Left lung (tissue), 14 donors: Measurements from ENCODE around the gene DNASE1L2. TPM values are rescaled to one million over a fixed set of nuclear protein-coding genes. Genes with fewer than 3 reads are reported as not detected.
A peak's percentile ranks its signal among the peaks of the same experiment; 100 is the strongest.

ENCODE experiments used
- ATAC-seq: fragments of 200-7000 bp; cut with Tn5 transposase; one replicate; pipeline ENCODE4 v1.9.1; 2020; ENCODE audit warnings: moderate library complexity
- DNase-seq, 4 donors: peaks; one replicate each; pipeline ENCODE4 v3.0.0-alpha.2; 2013 to 2020
- H3K27ac ChIP-seq, 2 donors: fragments of 200-600 bp; sonication (generic) in 1 of 2; one replicate each; pipeline versions ENCODE4 v1.5.0 to v1.8.0; 2020 to 2021
- H3K27me3 ChIP-seq, 2 donors: fragments of 200-600 bp; sonication (generic) in 1 of 2; one replicate each; pipeline versions ENCODE4 v1.5.0 to v1.8.0; 2020 to 2021
- H3K36me3 ChIP-seq, 2 donors: fragments of 200-600 bp; sonication (generic) in 1 of 2; one replicate each; pipeline versions ENCODE4 v1.5.0 to v1.8.0; 2020 to 2021
- H3K4me1 ChIP-seq, 2 donors: fragments of 200-600 bp; one replicate each; pipeline ENCODE4 v1.8.0; 2021
- H3K4me3 ChIP-seq, 2 donors: fragments of 200-600 bp; sonication (generic) in 1 of 2; one replicate each; pipeline versions ENCODE4 v1.5.0 to v1.8.0; 2020 to 2021; ENCODE audit warnings: mild to moderate bottlenecking in 1 of 2
- H3K9me3 ChIP-seq, 2 donors: fragments of 200-600 bp; sonication (generic) in 1 of 2; one replicate each; pipeline versions ENCODE4 v1.5.0 to v1.8.0; 2020 to 2021
- intact Hi-C, 2 donors: fragments of 100-400 bp; cut with DNase I; formaldehyde crosslinking; loops; one replicate each; pipeline versions ENCODE4 v1.11.2 to v1.14.2; 2022
- long read RNA-seq, 12 donors: library from polyadenylated mRNA in 2 of 12; unstranded in 2 of 12; transcript quantifications; one replicate each; pipeline ENCODE4 v2.0.0 and lab custom pipeline, GENCODE V29; 2019 to 2026
- polyA plus RNA-seq, 6 donors: library from polyadenylated mRNA; unstranded; fragments of 120-200 nt; gene quantifications; one replicate each; pipeline ENCODE4 v1.2.1, GENCODE V29; 2013; ENCODE audit not compliant: insufficient read length in 6 of 6
- total RNA-seq, 2 donors: library from RNA; stranded (reverse); fragmentation: NEBNext Ultra II Directional; extraction: Animal tissue kit (Norgen Biotek cat#: 25700); gene quantifications; one replicate each; pipeline ENCODE4 v1.2.1, GENCODE V29; 2021
- TF ChIP-seq, protein P1 (sequence below), 2 donors: fragments of 200-600 bp; sonication (generic) in 1 of 2; IDR thresholded peaks; one replicate each; pipeline versions ENCODE4 v1.5.0 to v1.8.0; 2021; ENCODE audit warnings: antibody characterized with exemption in 2 of 2
- donor health status: DM: no; HTN: yes; CAD: no.
- donor health status: DM: no; HTN: no; CAD: no.

DNASE1L2 gene
- total RNA-seq (1 to 10 TPM; 1.3 to 1.5 TPM), polyA plus RNA-seq (1 to 10 TPM in 2 of 6 donors, under 1 TPM in 4; 0.27 to 1.7 (median 0.90) TPM)
- long read RNA-seq, donor 1 = 0 reads
- long read RNA-seq, donor 2 = 0 reads
- long read RNA-seq, donor 3 = 0 reads
- long read RNA-seq, donor 4 = 0 reads
- long read RNA-seq, donor 5, partial matches to known transcripts = 0 of 1 reads
- long read RNA-seq, donor 5, other reads (novel, unspliced or antisense) = 0 of 1 reads
- long read RNA-seq, donor 6 = 0 reads
- long read RNA-seq, donor 7 = 0 reads
- long read RNA-seq, donor 8 = 0 reads
- long read RNA-seq, donor 9 = 0 reads
- long read RNA-seq, donor 10 = 0 reads
- long read RNA-seq, donor 11 = 0 reads
- long read RNA-seq, donor 12 = 0 reads

DNA sequence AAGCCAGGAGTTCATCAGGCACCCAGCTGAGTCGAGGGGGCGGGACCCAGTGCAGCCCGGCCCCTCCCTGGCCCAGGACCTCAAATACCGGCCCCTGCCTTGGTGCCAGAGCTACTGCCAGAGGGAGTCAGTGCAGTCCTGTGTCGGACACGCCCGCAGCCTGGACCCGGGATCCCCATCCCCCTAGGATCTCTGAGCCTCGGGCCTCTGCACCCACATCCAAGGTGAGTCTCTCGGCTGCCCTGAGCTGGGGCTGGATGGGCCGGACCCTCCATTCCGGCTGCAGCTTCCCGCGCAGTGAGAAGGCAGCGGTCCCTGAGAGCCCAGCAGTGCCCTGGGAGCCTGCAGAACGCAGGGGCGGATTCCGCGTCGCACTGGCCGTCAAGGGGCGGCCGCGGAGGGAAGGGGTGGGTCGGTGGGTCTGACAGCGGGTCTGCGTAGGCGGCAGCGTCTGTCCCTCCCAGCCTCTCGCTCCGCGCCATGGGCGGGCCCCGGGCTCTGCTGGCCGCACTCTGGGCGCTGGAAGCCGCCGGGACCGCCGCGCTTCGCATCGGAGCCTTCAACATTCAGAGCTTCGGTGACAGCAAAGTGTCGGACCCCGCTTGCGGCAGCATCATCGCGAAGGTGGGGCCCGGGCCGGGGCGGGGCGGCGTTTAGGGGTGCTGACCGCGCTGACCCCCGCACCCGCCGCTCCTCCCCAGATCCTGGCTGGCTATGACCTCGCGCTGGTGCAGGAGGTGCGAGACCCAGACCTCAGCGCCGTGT, at the start of gene DNASE1L2:
Gene DNASE1L2, plus strand, starts transcription at position 108 of the 765 bp plus-strand sequence. Its CDS starts 373 bp downstream, at position 481.
- Histone ChIP-seq H3K4me3 (peak within 1 kb of the TSS in 1 of 2 donors; percentile 7), H3K27ac (no peak within 1 kb of the TSS), H3K36me3 (peaks cover 0 to 82% of the 10 kb centered on the region in 2 donors), H3K9me3 (no peaks in the 10 kb centered on the region), H3K4me1 (peaks cover 15 to 26% of the 10 kb centered on the region in 2 donors), H3K27me3 (peaks cover 16 to 36% of the 10 kb centered on the region in 2 donors)
- peak in 1 of 4 donors; percentile 44 for DNase-seq
- TF ChIP-seq, protein P1, sequence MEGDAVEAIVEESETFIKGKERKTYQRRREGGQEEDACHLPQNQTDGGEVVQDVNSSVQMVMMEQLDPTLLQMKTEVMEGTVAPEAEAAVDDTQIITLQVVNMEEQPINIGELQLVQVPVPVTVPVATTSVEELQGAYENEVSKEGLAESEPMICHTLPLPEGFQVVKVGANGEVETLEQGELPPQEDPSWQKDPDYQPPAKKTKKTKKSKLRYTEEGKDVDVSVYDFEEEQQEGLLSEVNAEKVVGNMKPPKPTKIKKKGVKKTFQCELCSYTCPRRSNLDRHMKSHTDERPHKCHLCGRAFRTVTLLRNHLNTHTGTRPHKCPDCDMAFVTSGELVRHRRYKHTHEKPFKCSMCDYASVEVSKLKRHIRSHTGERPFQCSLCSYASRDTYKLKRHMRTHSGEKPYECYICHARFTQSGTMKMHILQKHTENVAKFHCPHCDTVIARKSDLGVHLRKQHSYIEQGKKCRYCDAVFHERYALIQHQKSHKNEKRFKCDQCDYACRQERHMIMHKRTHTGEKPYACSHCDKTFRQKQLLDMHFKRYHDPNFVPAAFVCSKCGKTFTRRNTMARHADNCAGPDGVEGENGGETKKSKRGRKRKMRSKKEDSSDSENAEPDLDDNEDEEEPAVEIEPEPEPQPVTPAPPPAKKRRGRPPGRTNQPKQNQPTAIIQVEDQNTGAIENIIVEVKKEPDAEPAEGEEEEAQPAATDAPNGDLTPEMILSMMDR (IDR thresholded peaks at IDR 0.05) = no peak
- peak; percentile 44 for ATAC-seq
- intact Hi-C loops = no loop called here

DNA sequence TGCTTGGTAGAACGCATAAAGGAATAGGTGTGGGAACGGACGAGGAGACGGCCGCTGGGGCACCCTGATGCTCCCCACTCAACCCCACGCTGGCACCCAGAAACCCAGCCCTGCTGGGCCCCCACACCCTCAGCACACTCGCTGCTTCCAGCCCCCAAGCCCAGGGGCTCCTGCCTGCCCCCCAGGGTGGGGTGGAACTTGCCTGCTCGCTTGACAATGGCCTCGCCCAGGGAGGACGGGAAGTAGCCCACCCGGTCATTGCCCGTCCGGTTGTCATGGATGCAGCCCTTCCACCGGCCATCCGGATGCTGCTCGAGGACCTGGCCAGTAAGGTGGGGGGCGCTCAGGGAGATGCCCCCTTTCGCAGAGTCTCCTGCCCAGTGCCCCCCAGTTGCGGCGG, 49.7 kb upstream of the DNASE1L2 start:
- H3K27ac ChIP-seq = no peak overlapping the region
- intact Hi-C loops = no loop called here
- no peaks in the 10 kb centered on the region for H3K36me3 ChIP-seq
- no peaks in the 10 kb centered on the region for H3K27me3 ChIP-seq
- no peaks in the 10 kb centered on the region for H3K9me3 ChIP-seq
- H3K4me1 ChIP-seq = no peaks in the 10 kb centered on the region
- no peak for ATAC-seq
- no peak for DNase-seq
- TF ChIP-seq, protein P1 (IDR thresholded peaks at IDR 0.05) = no peak
- no peak overlapping the region for H3K4me3 ChIP-seq

GRCh38 chr16:2187212-2187611, 49.0 kb upstream of the DNASE1L2 start:
- no peak overlapping the region for H3K4me3 ChIP-seq

GRCh38 chr16:2188395-2188794, 47.8 kb upstream of the DNASE1L2 start:
- DNase-seq = no peak
- H3K4me3 ChIP-seq = no peak overlapping the region
- TF ChIP-seq, protein P1 (IDR thresholded peaks at IDR 0.05) = no peak
- H3K27me3 ChIP-seq = peaks cover 0 to 2% of the 10 kb centered on the region in 2 donors
- no peaks in the 10 kb centered on the region for H3K36me3 ChIP-seq
- H3K27ac ChIP-seq = no peak overlapping the region
- intact Hi-C loops = no loop called here
- no peak for ATAC-seq
- H3K4me1 ChIP-seq = no peaks in the 10 kb centered on the region
- no peaks in the 10 kb centered on the region for H3K9me3 ChIP-seq

More at GRCh38 chr16:2187212-2187611, 49.0 kb upstream of the DNASE1L2 start:
- TF ChIP-seq, protein P1 (IDR thresholded peaks at IDR 0.05) = no peak
- Histone ChIP-seq H3K4me1 (no peaks in the 10 kb centered on the region), H3K27ac (no peak overlapping the region), H3K27me3 (no peaks in the 10 kb centered on the region), H3K36me3 (no peaks in the 10 kb centered on the region), H3K9me3 (no peaks in the 10 kb centered on the region)
- DNase-seq = no peak
- ATAC-seq = no peak
- intact Hi-C loops = no loop called here
